HG03045 (cell line): Measurements from ENCODE around the gene CASZ1.

Source experiments
- ATAC-seq: cut with Tn5 transposase; IDR thresholded peaks from one replicate; pipeline ENCODE4 v1.9.1; 2021; ENCODE audit warnings: mild to moderate bottlenecking, moderate library complexity; ENCODE audit not compliant: unreplicated experiment

CASZ1 gene

DNA sequence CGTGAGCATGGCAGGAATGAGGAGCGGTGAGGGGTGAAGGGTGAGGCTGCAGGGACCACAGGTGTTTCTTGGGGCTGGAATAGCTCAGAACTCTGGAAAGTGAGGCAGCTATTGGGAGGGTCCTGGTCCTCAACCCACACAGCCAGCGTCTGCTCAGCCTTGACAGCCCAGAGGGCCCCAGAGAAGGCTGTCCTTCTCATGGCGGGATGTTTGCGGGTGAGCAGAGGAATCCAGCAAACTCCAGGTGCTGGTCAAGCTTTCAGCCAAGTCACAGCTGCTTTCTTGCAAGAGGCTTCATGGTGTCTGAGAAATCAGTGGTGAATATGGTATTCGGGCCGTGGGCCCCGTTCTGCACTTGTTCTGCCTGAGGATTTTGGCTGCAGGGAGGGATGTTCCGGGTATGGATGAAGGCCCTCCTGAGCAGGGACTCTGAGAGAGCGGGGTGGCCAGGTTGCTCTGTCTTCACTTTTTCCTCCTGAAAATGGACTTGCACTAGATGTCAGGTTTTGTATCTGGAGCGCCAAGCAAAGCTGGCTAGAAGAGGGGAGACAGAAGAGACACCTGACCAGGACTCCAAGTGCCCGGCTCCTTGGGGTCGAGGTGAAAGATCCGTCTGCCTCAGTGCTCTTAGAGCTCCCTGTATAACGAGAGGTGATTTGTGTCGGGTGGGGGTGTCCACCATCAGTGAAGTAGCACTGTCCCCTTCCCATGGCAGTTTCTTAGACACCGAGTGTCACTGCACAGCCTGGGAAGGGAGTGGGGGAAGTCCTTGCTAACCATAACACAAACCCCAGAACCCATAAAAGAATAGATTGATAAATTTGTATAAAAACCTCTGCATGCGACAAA, 181.8 kb downstream of the CASZ1 start:
- ATAC-seq = no peak

DNA sequence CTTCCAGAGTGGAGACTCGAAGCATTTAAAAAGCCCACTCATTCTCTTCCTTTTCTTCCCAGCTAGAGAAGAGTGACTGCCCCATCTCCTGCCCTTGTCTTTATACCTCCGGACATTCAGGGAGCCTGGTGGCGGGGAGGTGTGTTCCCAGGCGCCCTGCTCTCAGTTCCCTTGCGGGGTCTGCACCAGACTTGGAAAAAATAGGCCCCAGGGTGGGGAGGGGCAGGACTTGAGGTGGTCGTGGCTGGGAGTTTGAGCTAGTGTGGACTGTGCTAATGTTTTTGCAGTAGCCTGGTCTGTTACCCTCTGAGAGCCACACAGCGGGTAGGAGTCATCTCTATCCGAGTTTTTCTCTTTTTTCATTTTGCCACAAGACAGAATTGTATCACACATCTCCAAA, 182.6 kb downstream of the CASZ1 start:
- no peak for ATAC-seq

DNA sequence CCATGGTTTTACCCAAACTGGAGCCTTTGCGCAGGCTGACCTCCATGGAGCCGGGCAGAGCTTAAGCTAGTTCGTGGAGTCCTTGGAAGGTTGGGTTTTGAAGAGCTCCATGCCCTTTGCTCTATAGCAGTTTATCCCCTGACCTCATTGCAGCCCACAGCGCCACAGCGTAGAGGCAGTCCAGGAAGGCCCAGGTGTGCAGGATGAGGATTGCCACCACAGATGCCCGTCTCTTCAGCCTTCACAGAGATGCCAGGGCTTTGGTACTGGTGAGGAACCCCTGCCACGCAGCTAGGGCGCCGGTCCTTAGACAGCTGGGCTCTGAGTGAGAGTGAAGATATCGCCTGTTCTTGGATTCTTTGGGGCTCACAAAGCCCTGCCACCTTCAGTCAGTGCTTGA, 183.1 kb downstream of the CASZ1 start:
- no peak for ATAC-seq

DNA sequence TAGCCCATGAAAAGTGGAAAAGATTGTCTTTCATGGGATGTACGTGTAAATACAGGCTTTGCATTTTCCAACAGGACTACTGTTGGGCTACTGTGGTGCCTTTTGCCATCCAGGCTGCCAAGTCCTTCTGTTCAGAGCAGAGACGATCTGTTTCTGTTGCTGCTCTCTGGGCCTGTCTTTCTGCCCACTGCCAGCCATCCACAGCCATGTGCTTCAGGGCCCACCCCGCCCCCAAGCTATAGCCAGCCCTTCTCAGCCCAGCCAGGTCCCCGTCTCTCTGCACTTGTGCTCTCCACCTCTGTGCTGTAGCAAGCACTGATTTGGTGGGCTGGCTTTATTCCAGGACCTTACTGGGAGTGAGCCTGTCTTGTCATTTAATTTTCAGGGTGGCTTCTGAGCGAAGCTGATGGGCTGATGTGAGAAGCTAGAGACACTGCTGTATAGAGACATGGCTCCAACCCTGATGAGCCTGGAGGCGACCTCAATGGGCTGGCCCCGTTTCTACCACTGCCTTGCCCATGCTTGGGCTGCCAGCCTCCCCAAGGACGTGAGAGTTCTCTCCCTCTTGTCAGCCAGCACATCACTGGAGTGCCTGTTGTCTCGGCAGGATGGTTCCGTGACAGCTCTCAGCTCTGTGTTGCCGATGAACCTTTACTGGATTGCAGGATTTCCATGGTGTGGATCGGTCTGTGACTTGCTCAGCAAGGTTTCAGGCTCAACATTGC, 183.8 kb downstream of the CASZ1 start:
- no peak for ATAC-seq

DNA sequence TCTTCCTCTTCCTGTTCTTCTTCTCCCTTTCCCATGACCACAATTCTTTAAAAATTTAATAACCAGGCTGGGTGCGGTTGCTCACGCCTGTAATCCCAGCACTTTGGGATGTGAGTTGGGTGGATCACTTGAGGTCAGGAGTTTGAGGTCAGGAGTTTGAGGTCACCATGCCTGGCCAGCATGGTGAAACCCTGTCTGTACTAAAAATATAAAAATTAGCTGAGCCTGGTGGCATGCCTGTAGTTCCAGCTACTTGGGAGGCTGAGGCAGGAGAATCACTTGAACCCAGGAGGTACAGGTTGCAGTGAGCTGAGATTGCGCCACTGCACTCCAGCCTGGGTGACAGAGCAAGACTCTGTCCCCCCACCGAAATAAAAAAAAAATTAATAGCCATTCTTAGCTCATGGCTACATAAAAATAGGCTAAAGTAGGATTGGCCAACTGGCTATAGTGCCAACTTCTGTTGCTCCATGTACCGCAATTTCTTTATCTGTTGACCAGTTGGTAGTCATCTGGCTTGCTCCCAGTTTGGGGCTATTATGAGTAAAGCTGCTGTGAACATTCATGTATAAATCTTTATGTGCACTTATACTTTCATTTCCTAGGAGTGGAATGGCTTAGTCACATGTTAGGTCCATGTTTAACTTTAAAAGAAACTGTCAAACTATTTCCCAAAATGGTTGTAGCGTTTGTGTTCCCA, 185.4 kb downstream of the CASZ1 start:
- ATAC-seq = no peak

DNA sequence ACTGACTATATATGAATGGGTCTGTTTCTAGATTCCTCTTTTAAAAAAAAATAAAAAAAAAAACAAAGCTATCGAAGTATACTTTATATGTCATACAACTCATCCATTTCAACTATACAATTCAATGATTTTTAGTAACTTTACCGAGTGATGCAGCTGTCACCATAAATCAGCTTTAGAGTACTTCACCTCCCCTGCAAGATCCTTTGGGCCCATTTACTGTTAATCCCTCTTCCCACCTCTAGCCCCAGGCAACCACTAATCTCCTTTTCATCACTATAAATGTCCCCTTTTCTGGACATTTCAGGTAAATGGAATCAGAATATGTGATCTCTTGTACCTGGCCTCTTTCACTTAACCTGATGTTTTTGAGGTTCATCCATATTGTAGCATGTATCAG, 187.8 kb downstream of the CASZ1 start:
- no peak for ATAC-seq

DNA sequence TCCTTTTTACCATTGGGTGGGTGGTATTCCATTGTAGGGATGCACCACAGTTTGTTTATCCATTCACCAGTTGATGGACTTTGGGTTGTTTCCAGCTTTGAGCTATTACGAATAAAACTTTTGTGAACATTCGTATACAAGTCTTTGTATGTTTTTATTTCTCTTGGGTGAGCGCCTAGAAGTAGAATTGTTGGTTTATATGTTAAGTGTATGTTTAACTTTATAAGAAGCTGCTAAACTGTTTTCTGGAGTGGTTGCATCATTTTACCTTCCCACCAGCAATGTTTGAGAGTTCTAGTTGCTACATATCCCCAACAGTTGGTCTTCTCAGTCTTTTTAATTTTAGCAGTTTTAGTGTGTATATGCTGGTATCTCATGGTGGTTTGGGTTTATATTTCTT, 189.2 kb downstream of the CASZ1 start:
- ATAC-seq = no peak

DNA sequence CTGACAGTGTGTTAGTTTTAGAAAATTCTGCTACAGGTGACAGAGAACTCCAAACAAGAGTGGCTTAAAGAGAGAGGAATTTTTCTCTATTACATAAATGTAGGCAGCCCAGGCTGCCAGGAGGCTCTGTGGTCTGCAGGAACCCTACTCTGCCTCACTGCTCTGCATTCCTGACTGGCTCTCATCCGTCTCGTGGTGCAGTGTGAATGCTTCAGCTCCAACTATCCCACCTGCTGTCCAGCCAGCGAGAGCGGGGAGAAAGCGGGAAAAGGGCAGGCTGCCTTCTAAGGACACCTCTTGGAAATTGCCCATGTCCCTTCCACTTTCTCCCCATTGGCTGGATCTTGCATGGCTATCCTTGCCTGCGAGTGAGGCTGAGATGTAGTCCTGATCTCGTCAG, 190.4 kb downstream of the CASZ1 start:
- ATAC-seq = no peak

DNA sequence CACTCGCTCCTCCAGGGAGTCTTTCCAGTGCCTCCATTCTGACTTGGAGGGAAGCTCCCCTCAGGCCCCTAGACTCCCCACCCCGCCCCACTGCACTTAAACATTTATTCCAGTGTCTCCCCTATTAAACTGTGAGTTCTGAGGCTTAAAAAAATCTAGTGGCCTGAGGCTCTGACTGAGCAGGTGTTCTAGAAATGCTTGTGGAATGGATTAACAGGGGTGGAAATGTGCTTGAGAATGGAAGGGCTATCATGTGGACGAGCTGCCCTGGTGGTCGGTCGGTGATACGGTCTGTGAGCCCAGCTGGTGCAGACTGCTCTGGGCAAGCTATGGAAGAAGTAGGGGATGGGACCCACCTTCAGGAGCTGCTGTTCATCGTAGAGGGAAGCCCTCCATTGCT, 191.5 kb downstream of the CASZ1 start:
- no peak for ATAC-seq

DNA sequence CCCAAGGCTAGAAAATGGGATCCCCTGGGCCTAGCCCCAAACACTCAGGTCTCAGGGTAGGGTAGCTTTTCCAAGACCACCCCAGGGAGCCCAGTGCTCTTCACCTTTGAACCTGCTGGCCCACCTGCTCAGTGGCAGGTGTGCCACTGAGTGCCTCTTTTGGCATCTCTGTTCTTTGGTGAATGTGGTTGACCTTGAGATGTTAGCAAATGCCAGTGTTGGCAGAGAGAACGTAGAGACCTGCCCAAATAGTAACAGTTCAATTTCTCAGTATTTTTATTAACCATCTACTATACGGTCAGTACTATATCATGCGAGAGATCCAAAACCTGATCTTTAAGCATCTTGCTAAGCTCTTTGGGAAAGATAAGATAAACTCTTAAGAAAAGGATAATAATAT, 193.5 kb downstream of the CASZ1 start:
- ATAC-seq = no peak

DNA sequence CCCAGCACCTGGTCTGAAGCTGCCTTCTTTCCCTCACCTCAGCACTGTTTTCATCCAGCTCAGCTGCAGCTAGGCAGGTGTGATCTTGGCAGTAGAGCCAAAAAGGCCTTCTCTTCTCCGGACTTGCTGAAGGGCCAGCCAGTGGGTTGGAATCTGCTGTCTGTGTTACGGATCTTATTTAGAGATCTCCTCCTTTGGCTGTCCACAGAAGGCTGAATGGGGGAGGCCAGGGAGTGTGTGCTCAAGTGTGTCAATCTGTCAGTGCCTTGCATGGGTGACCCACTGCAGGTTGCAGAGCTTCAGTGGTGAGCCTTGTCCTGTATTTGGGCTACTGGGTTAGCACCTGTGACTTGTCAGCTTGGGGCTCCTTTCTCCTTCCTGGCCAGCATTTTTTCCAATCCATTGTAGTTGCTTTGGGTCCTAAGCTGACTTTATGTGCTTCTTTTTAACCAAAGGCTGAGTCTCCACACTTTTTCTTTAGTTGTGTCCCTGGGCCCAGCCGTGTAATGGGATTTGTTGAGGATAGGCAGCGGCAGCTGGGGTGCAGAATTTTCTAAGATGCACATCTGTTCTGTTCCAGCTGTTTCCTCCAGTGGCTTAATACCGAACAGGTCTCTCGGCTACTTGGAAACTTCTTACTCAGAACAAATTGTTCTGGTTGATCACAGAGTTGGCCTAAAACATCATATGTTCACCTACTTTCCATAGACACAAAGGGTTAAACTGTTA, 194.9 kb downstream of the CASZ1 start:
- no peak for ATAC-seq

DNA sequence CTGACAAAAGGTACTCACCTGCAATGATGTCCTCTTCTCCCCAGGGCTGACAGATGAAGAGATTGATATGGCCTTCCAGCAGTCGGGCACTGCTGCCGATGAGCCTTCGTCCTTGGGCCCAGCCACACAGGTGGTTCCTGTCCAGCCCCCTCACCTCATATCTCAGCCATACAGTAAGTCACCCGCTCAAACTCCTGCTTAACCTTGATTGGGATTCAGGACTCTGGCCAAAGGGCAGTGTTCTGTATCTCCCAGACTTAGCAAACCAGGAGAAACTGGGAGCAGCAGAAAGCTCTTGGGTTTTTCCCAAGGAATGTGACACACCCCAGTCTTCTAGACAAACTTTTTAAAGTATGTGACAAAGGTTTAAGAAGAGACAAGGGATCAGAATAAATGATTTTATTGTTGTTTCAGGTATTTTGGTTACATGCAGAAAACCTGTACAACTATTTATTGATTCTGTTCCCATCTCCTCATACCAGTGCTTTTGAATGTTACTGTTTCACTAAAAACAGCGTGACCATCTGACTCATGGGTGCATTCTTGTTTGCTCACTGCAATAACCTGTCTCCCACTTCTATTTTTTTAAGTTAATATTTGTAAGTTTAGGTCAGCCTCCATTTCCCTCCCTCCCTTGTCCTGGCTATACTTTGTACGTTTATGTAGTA, 197.1 kb downstream of the CASZ1 start:
- ATAC-seq = no peak

DNA sequence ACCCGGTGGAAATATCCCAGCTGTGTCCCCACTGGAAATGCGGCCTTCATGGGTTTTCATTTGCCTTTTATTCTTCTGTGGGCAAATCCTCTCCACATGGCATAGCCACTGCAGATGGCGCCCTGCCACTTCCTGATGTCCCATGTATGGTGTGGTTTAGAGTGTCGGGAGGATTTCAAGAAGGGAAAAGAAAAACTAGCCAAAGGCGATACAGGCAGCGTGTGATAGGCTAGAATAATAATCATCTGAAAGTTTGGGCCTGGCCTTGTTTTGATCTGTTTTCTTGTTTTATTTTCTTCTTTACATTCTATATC, 198.1 kb downstream of the CASZ1 start:
- no peak for ATAC-seq

DNA sequence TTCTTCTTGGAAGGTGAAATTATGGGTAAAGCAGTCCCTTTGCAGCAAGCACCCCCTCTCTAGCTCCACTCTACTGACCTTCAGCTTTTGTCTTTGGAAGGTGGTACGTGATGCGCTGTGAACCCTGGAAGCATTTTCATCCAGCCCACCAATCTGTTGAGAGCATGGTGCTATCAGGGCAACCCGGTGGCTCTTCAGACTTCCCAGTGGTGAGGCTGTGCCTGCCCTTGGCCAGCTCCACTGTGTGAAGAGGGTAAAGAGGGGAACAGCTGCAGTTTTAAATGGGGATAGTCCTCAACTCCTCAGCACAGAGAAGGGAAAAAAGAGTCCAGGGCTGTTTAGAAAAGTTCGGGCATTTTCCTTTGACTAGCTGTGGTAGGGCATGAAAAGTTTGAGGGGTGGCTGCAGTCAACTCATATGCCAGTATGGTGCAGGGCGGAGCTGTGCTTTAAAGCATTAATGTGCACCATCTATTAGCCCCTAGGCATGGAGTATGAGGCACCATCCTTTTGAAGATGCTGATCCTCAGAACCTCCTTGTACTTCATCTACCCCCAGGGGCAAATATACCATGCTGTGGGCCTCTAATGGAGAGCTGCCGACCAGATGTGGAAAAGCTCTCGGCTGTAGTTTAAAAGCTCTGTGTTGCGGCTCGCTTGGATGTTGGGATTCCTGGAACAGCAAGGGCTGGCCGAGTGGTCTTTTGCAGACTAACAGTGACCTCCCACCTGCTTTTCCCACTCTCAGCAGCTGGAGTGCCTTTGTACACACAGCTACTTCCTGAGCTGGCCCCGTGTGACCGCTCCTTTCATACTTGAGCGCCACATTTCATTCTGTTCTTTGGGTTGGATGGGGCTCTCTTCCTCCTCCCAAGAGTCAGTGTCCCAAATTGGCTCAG, 198.7 kb downstream of the CASZ1 start:
- ATAC-seq = no peak

DNA sequence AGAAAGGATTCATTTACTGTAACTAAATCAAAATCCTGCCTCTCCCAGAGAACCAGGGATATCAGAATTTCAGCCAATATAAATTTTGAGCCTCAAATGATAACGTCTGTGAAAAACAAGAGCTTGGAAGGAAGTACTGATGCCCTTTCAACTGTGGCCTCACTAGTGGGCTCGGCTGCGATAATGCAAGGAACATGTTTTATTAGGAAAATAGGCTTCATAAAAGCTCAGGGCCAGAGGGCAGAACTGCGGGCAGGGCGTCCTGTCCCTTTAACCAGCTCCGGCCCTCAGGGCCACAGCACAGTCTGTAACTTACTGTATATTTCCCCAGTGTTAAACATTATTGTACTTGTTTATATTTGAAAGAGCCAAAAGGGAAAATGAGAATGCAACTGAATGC, 199.7 kb downstream of the CASZ1 start:
- ATAC-seq = no peak

DNA sequence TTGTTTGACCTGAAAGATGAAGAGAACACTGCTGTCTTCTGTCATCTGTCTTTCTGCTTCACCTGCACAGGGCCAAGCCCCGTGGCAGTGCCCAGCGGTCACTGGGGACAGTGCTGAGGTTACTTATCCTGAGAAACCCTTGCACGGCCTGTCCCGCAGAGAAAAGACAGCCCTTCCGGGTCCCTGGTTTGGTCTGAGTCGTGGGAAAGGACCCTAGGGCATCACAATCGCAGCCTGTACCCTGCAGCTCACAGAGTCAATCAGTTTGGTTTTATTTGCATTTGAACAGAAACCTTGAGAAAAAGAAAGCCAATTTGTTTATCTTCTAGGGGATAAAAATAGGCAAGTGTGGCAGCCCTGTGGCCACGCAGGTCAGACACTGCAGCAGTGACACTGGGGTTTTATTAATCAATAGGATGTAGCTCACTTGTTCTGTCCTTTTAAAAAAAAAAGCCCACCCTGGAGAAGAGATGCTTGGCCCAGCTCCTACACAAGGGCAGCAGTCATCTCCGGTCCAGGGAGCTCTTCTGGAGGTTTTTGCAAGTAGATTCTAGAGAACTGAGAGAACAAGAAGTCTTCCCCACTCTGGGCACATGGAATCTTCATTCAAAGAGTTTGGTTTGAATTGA, 201.7 kb downstream of the CASZ1 start:
- ATAC-seq = no peak

DNA sequence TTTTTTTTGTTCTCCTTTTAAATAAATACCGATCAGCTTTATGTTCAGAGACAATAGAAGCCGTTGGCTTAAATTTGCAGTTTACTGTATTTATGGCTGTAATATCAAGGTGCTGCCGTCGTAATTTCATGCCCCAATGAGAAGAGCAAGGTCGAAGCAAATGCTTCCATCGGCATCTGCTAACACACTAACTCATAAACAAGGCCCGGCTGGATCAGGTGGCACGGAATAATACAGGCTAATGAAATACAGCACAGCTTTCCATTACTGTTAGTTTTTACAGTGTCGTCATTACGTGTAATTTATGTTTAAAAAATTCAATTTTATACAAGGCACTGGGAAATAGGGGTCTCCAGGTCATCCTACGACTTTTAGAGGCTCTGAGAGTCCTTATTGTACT, 202.7 kb downstream of the CASZ1 start:
- no peak for ATAC-seq

DNA sequence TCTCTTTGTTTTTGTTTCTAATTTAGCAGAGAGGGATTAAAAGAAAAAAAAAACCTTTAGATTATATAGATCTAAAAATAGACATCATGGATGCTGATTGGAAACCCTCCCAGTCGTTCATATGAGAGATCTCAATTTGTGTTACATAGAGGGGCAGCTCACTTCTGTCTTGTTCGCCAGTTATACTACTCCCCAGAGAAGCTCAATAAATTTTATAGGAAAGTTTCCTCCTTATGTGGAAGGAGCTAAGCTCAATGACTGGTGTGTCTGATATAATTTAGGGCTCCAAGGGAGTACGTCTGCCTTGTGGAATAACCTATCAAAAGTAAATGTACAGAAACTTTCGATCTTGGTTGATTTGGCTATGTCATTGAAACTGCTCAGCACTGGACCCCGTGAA, 204.1 kb downstream of the CASZ1 start:
- ATAC-seq = no peak

DNA sequence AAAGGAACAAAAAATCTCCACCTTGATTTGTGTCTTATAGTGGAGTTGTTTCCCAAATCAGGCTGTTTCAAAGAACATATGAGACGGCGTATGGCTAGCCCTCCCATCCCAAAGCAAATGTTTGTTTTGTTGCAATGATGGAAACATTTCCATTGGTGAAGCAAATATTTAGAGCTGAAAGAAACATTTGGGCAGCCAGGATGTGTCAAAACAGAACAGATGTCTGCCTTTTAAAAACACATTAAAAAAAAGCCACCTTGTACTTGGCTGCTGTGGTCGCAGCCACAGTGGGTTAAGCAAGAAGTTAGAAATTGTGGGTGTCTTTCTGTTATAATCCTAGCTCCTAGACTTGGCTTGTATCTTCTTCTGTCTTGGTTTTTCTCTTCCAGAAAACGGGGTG, 205.4 kb downstream of the CASZ1 start:
- ATAC-seq = no peak
